ENCODE data around the gene SH3BP1. TPM values are rescaled to one million over a fixed set of nuclear protein-coding genes. Genes with fewer than 3 reads are reported as not detected.
"Not testable (repeated sequence)": the region's sequence is repeated elsewhere in the genome, so short reads cannot be mapped to it uniquely, and the experiment has no call there.

Gene SH3BP1
- polyA plus RNA-seq, 3 donors from 2014 or later: 12.6 to 41.2 (median 21.2) TPM

DNA sequence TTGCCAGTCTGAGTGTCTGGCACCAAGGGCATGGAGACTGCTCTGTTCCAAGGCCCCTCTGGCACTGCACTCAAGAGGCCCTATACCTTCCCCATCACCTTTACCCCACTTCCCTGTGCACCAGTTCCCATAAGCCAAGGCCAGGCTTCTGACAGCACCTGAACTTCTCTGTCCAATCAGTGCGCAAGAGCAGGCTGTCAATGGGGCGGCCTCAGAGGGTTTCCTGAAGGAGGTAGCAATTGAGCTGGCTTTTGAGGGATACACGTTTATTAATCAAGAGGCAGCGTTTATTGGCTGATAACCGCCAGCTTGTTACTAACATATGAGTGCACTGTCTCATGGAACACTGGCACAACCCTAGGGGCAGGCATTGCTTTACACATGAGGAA is 2.1 kb downstream of the SH3BP1 start:
- H3K4me1 Mint-ChIP-seq: peaks cover 50 to 60% of the 10 kb centered on the region in 2 donors
- H3K27ac Mint-ChIP-seq: peak overlapping the region in 5 of 6 donors; percentile 12 to 84 (median 58)
- H3K4me3 Mint-ChIP-seq: peak overlapping the region; percentile 40 to 98 (median 96)
- no peak for DNase-seq
- H3K36me3 Mint-ChIP-seq: peaks cover 3 to 13% (median 8%) of the 10 kb centered on the region in 3 donors
- peaks cover 0 to 10% (median 0%) of the 10 kb centered on the region in 3 donors for H3K27me3 Mint-ChIP-seq (ENCODE audit: low read depth in 3 of 3)
- no peaks in the 10 kb centered on the region for H3K9me3 Mint-ChIP-seq

DNA sequence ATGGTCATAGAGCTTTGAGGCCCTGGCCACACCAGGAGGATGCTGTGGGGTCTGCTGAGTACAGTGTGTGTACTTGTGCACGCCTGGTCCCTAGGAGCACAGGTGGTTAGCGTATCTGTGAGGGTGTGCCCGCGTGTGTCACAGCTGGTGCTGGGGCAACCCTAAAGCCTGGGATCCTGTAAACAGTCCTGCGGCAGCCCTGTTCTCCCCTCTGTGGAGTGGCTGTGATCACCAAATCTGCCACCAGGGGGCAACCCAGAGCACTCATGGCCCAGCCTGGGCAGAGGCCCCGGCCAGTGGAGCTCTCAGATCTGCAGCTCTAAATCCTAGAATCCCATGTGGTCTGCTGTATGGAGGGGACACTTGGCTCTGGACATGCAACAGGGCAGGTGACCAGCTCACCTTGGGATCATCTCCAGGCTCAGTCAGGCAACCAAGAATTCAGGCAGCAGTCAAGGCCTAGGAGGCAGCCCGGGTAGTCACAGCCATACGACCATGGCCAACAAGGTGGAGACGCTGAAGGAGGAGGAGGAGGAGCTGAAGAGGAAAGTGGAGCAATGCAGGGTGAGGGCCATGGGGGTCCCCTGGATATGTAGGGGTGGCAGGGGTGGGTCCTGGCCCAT is 3.9 kb downstream of the SH3BP1 start:
- Mint-ChIP-seq H3K4me3 (peak overlapping the region; percentile 17 to 61 (median 49)), H3K27me3 (ENCODE audit: low read depth in 3 of 3) (peaks cover 0 to 9% (median 0%) of the 10 kb centered on the region in 3 donors), H3K9me3 (no peaks in the 10 kb centered on the region), H3K4me1 (peaks cover 33 to 44% of the 10 kb centered on the region in 2 donors), H3K27ac (peak overlapping the region; percentile 23 to 85 (median 69)), H3K36me3 (peaks cover 3 to 16% (median 8%) of the 10 kb centered on the region in 3 donors)
- peak; percentile 75 to 80 (median 76) for DNase-seq

DNA sequence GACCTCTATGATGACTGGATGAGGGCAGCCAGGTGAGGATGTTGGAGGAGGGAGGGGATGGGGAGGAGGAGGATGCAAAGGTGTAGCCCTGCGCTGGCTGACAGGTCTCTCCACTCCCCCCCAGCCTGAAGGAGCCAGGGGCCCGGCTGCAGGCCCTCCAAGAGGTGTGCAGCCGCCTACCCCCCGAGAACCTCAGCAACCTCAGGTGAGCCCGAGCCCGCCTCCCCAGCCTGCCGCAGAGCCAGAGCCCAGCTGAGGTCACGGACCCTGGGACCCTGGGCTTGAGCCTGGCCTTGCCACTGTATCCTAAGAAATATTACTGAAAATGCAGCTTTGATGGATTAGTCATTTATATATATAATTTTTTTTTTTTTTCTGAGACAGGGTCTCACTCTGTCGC is 7.8 kb downstream of the SH3BP1 start:
- Mint-ChIP-seq H3K36me3 (peaks cover 3 to 30% (median 12%) of the 10 kb centered on the region in 3 donors), H3K9me3 (no peaks in the 10 kb centered on the region), H3K27me3 (ENCODE audit: low read depth in 3 of 3) (peaks cover 0 to 5% (median 0%) of the 10 kb centered on the region in 3 donors), H3K27ac (no peak overlapping the region), H3K4me1 (peaks cover 16 to 20% of the 10 kb centered on the region in 2 donors), H3K4me3 (no peak overlapping the region)
- no peak for DNase-seq

DNA sequence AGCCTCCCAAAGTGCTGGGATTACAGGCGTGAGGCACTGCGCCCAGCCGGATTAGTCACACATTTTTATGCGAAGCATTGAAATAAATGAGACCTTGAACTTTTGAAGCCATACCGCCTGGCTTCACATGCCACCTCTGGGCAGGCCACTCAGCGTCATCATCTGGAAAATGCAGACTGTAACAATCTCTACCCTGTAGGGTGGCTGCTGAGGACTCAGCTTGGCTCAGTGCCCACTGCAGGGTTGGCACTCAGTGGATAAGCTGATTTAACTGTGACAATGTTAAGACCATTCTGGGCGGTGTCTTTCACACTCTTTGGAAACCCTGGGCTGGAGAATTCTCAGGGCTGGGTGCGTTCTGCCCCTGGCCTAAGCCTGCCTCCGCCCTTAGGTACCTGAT is 8.5 kb downstream of the SH3BP1 start:
- peaks cover 3 to 30% (median 12%) of the 10 kb centered on the region in 3 donors for H3K36me3 Mint-ChIP-seq
- peaks cover 10 to 16% of the 10 kb centered on the region in 2 donors for H3K4me1 Mint-ChIP-seq
- H3K9me3 Mint-ChIP-seq: no peaks in the 10 kb centered on the region
- H3K27me3 Mint-ChIP-seq (ENCODE audit: low read depth in 3 of 3): peaks cover 0 to 5% (median 0%) of the 10 kb centered on the region in 3 donors
- no peak overlapping the region for H3K27ac Mint-ChIP-seq
- H3K4me3 Mint-ChIP-seq: no peak overlapping the region
- DNase-seq: no peak

DNA sequence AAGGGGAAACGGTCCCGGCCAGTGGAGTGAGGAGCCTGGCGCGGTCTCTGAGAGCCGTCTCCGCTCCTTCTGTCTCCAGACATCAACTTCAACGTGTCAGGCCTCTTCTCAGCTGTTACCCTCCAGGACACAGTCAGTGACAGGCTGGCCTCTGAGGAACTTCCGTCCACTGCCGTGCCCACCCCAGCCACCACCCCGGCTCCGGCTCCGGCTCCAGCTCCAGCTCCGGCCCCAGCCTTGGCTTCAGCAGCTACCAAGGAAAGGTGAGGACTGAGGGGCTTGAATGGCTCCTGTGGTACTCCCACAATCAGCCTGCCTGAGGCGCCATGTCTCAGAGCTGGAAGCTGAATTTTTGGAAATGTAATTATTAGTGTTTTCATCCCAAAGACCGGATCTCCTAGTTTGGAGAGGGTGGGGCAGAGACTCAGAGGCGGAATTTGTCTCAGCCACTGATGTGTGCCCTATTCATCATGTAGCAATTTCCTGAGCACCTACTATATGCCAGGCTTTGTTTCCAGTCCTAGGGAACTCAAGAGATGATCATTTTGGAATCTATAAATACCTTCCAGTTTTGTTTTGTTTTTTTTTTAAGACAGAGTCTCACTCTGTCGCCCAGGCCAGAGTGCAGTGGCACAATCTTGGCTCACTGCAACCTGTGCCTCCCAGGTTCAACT is 11.1 kb downstream of the SH3BP1 start:
- Mint-ChIP-seq H3K27ac (no peak overlapping the region), H3K27me3 (ENCODE audit: low read depth in 3 of 3) (peaks cover 0 to under 1% (median under 1%) of the 10 kb centered on the region in 3 donors), H3K4me1 (peaks cover 0 to 6% of the 10 kb centered on the region in 2 donors), H3K4me3 (no peak overlapping the region), H3K9me3 (no peaks in the 10 kb centered on the region), H3K36me3 (peaks cover 0 to 23% (median 7%) of the 10 kb centered on the region in 3 donors)
- DNase-seq: no peak

DNA sequence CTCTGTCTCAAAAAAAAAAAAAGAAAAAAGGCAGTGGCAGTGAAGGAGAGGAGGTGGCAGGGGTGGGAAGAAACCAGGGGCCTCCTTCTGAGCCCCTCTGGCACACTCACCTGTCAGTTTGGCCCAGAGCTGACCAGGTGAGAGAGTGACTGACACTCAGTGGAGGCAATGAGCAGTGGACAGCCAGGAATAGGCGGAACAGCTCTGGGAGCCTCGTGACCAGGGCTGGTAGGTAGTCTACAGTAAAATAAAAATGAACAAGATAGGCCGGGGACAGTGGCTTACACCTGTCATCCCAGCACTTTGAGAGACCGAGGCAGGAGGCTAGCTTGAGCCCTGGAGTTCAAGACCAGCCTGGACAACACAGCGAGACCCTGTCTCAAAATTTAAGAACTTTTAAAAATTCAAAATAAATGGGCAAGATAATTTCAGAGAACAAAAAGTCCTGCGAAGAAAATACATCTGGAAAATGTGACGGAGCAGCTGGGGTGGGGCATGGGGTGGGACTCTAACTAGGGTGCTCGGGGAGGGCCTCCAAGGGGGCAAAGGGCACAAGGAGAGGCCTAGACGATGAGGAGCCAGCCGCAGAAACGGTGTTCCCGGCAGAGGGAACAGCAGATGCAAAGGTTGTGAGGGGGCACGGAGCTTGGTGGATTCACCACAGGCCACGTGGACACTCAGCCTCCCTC is 15.2 kb downstream of the SH3BP1 start:
- H3K9me3 Mint-ChIP-seq: no peaks in the 10 kb centered on the region
- H3K27me3 Mint-ChIP-seq (ENCODE audit: low read depth in 3 of 3): peaks cover 3 to 6% (median 6%) of the 10 kb centered on the region in 3 donors
- H3K27ac Mint-ChIP-seq: peak overlapping the region in 2 of 6 donors; percentile 65 to 78
- peaks cover 0 to 10% (median 3%) of the 10 kb centered on the region in 3 donors for H3K36me3 Mint-ChIP-seq
- H3K4me3 Mint-ChIP-seq: no peak overlapping the region
- no peak for DNase-seq
- H3K4me1 Mint-ChIP-seq: peaks cover 16 to 21% of the 10 kb centered on the region in 2 donors

DNA sequence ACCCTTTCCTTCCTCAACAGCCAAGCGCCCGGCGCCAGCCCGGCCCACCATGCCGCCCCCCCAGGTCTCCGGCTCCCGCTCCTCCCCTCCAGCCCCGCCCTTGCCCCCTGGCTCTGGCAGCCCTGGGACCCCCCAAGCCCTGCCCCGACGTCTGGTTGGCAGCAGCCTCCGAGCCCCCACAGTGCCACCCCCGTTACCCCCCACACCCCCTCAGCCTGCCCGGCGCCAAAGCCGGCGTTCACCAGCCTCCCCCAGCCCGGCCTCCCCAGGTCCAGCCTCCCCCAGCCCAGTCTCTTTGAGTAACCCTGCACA is 15.7 kb downstream of the SH3BP1 start:
- H3K9me3 Mint-ChIP-seq: no peaks in the 10 kb centered on the region
- H3K36me3 Mint-ChIP-seq: peaks cover 0 to 7% (median 3%) of the 10 kb centered on the region in 3 donors
- H3K27ac Mint-ChIP-seq: no peak overlapping the region
- peaks cover 3 to 6% (median 6%) of the 10 kb centered on the region in 3 donors for H3K27me3 Mint-ChIP-seq (ENCODE audit: low read depth in 3 of 3)
- DNase-seq: no peak
- no peak overlapping the region for H3K4me3 Mint-ChIP-seq
- H3K4me1 Mint-ChIP-seq: peaks cover 21 to 26% of the 10 kb centered on the region in 2 donors

DNA sequence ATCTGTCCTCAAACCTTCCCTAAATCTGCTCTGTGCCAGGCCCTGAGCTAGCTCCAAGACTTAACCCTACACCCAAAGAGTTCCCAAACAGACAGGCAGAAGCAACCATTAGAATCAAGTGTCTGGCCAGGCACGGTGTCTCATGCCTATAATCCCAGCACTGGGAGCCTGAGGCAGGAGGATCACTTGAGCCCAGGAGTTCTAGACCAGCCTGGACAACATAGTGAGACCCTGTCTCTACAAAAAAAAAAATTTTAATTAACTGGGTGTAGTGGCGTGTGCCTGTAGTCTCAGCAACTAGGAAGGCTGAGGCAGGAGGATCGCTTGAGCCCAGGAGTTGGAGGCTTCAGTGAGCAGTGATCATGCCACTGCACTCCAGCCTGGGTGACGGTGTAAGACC is 17.1 kb downstream of the SH3BP1 start:
- H3K4me3 Mint-ChIP-seq; H3K27me3 Mint-ChIP-seq (ENCODE audit: low read depth in 3 of 3); H3K9me3 Mint-ChIP-seq; H3K36me3 Mint-ChIP-seq; DNase-seq: not testable (repeated sequence)
- Mint-ChIP-seq H3K4me1 (peaks cover 35 to 39% of the 10 kb centered on the region in 2 donors), H3K27ac (peak overlapping the region in 4 of 6 donors; percentile 67 to 81 (median 72))

DNA sequence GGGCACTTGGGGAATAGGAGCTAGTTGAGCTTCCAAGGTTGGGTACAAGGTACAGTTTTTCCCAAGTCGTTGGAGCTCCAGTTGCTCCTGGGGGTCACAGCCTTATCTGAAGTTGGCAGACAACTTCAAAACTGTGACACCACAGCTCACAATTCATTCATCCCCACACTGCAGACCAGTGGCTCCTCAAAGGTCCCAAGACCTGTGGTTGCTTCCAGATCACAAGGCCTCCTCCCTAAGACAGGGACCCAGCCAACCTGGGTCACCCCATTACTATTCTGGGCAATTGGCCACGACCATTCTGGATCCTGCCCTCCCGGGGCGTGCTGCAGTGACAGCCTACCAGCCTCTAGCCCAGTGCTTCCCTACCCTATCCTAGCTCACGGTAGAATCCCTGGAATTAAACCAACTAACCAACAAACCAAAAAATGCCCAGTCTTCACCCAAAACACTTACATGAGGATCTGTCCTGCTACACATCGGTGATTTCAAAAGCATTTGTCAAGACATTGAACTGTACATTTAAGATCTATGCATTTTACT is 18.2 kb downstream of the SH3BP1 start:
- Mint-ChIP-seq H3K36me3 (peaks cover 0 to 3% (median 3%) of the 10 kb centered on the region in 3 donors), H3K4me3 (peak overlapping the region; percentile 84 to 91 (median 89)), H3K9me3 (no peaks in the 10 kb centered on the region), H3K4me1 (peaks cover 41 to 44% of the 10 kb centered on the region in 2 donors), H3K27ac (peak overlapping the region; percentile 86 to 97 (median 94)), H3K27me3 (ENCODE audit: low read depth in 3 of 3) (peaks cover 3 to 6% (median 6%) of the 10 kb centered on the region in 3 donors)
- no peak for DNase-seq

DNA sequence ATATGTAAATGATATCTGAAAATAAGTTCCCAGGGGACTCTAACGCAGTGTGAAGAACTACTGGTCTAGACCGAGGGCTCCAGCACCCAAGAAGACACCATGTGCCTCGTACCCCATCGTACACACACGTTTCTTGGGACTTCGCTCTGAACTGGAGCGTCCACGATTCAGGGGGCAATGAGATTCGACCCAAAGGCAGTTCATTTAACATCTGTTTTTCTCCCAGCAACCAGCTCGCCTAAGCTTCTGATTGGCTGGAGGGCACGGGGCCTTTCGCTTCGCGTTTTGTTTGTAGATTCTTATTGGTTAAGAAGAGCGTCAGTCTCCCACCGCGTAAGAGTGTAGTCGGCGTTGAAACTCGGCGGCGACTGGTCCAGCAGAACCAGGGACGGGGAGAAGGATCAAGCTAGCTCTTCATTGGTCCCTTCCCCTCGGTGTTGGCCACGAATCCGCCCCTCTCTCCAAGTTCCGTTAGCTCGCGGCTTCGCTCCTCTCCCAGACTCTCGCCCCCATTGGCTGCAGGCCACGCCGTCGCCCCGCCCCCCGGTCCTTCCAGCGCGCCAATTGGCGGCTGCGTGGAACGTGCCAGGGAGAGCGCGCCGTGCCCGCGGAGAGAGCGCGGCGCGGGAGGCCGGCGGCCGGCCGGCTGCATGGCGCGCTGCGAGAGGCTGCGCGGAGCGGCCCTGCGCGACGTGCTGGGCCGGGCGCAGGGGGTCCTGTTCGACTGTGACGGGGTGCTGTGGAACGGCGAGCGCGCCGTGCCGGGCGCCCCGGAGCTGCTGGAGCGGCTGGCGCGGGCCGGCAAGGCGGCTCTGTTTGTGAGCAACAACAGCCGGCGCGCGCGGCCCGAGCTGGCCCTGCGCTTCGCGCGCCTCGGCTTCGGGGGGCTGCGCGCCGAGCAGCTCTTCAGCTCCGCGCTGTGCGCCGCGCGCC is 18.9 kb downstream of the SH3BP1 start, which contains the start of gene PDXP:
PDXP (plus strand) TSS at position 591 of the 933 bp plus-strand sequence; CDS start at position 651, 60 bp downstream.
- peak within 1 kb of the TSS; percentile 86 to 97 (median 94) for H3K27ac Mint-ChIP-seq
- H3K4me1 Mint-ChIP-seq: peaks cover 41 to 42% of the 10 kb centered on the region in 2 donors
- peak within 1 kb of the TSS; percentile 84 to 91 (median 89) for H3K4me3 Mint-ChIP-seq
- DNase-seq: peak; percentile 99
- peaks cover 3 to 7% (median 6%) of the 10 kb centered on the region in 3 donors for H3K27me3 Mint-ChIP-seq (ENCODE audit: low read depth in 3 of 3)
- H3K36me3 Mint-ChIP-seq: peaks cover 0 to 3% (median 3%) of the 10 kb centered on the region in 3 donors
- H3K9me3 Mint-ChIP-seq: no peaks in the 10 kb centered on the region

DNA sequence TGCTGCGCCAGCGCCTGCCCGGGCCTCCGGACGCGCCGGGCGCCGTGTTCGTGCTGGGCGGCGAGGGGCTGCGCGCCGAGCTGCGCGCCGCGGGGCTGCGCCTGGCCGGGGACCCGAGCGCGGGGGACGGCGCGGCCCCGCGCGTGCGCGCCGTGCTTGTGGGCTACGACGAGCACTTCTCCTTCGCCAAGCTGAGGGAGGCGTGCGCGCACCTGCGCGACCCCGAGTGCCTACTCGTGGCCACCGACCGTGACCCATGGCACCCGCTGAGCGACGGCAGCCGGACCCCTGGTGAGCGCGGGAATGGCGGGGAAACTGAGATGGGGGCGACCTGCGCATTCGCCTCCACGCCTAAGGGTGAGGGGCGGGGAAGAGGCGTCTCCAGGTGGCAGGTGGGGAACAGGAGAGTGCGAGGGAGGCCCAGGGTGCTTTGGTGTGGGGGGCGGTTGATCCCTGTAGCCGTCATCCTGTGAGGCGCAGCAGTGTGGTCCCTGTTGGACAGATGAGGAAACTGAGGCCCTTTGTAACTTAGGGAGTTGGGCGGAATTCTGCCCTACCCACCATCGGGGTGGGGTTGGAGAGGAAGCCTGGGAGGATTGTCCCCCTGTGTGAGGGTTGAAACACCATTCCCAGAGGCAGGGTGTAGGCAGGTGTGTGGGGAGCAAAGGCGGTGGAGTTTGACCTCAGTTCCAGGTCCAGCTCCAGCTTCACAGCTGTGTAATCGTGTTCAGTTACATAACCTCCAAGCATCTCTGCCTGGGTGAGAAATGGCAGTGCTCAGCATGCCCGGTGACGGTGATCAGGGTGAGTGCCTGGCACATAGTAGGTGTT is 19.8 kb downstream of the SH3BP1 start:
- Mint-ChIP-seq H3K4me1 (peaks cover 41 to 42% of the 10 kb centered on the region in 2 donors), H3K9me3 (no peaks in the 10 kb centered on the region), H3K27ac (peak overlapping the region in 4 of 6 donors; percentile 27 to 69 (median 46)), H3K27me3 (ENCODE audit: low read depth in 3 of 3) (peaks cover 3 to 8% (median 6%) of the 10 kb centered on the region in 3 donors), H3K36me3 (no peaks in the 10 kb centered on the region), H3K4me3 (peak overlapping the region; percentile 73 to 85 (median 79))
- DNase-seq: no peak

Measured in immature natural killer cell (primary cell).